ENCODE results near the gene ADK. TPM values are rescaled to one million over a fixed set of nuclear protein-coding genes. Genes with fewer than 3 reads are reported as not detected.

ADK gene
- total RNA-seq, 1 experiment from 2014 or later: 159 TPM

GRCh38 chr10:74704629-74705357, 553.8 kb downstream of the ADK start:
- Histone ChIP-seq H3K79me2 (ENCODE audit: low read depth) (no peaks in the 10 kb centered on the region), H3K9me2 (ENCODE audit: insufficient read depth) (no peaks in the 10 kb centered on the region), H3K27ac (no peak overlapping the region), H3K36me3 (ENCODE audit: low read depth) (no peaks in the 10 kb centered on the region; the same call in 1 of the 2 replicates), H3K4me2 (no peak overlapping the region), H3K27me3 (ENCODE audit: insufficient read depth, low read depth) (no peaks in the 10 kb centered on the region), H3F3A (ENCODE audit: insufficient read depth, low read depth) (no peaks in the 10 kb centered on the region; the same call in 1 of the 2 replicates), H3K4me3 (no peak overlapping the region), H3K9me3 (ENCODE audit: insufficient read depth, low read depth) (peaks cover 4% of the 10 kb centered on the region; the same call in 1 of the 2 replicates), H4K20me1 (ENCODE audit: insufficient read depth) (no peaks in the 10 kb centered on the region), H2AFZ (no peak overlapping the region), H3K4me1 (replicated peaks; ENCODE audit: insufficient read depth) (no peaks in the 10 kb centered on the region)
- ChIA-PET POLR2A (ENCODE audit: unreplicated experiment) (interaction anchor here (0.6 kb wide), 1 partner anchor 393 kb away, joined by 3 read pairs; no protein-coding TSS in a partner anchor), CTCF (no interaction called here)
- DNase-seq: no peak
- BruUV-seq (replicated peaks): no TSS peak
- intact Hi-C loops (cut with micrococcal nuclease; ENCODE audit: unreplicated experiment): no loop called here
- no peak for TF ChIP-seq EZH2 (IDR thresholded peaks at IDR 0.05; ENCODE audit: low read depth)
- TF ChIP-seq, protein P1, sequence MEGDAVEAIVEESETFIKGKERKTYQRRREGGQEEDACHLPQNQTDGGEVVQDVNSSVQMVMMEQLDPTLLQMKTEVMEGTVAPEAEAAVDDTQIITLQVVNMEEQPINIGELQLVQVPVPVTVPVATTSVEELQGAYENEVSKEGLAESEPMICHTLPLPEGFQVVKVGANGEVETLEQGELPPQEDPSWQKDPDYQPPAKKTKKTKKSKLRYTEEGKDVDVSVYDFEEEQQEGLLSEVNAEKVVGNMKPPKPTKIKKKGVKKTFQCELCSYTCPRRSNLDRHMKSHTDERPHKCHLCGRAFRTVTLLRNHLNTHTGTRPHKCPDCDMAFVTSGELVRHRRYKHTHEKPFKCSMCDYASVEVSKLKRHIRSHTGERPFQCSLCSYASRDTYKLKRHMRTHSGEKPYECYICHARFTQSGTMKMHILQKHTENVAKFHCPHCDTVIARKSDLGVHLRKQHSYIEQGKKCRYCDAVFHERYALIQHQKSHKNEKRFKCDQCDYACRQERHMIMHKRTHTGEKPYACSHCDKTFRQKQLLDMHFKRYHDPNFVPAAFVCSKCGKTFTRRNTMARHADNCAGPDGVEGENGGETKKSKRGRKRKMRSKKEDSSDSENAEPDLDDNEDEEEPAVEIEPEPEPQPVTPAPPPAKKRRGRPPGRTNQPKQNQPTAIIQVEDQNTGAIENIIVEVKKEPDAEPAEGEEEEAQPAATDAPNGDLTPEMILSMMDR (conservative IDR thresholded peaks at IDR 0.05): no peak

GRCh38 chr10:74705358-74705980, 554.4 kb downstream of the ADK start:
- BruUV-seq (replicated peaks): no TSS peak
- H3K4me2 ChIP-seq: no peak overlapping the region
- H3F3A ChIP-seq (ENCODE audit: insufficient read depth, low read depth): no peaks in the 10 kb centered on the region; the same call in 1 of the 2 replicates
- no peaks in the 10 kb centered on the region for H3K9me2 ChIP-seq (ENCODE audit: insufficient read depth)
- no peaks in the 10 kb centered on the region for H4K20me1 ChIP-seq (ENCODE audit: insufficient read depth)
- DNase-seq: no peak
- peaks cover 4% of the 10 kb centered on the region; the same call in 1 of the 2 replicates for H3K9me3 ChIP-seq (ENCODE audit: insufficient read depth, low read depth)
- no peaks in the 10 kb centered on the region for H3K79me2 ChIP-seq (ENCODE audit: low read depth)
- H3K4me1 ChIP-seq (replicated peaks; ENCODE audit: insufficient read depth): no peaks in the 10 kb centered on the region
- TF ChIP-seq EZH2 (IDR thresholded peaks at IDR 0.05; ENCODE audit: low read depth): no peak
- TF ChIP-seq, protein P1 (conservative IDR thresholded peaks at IDR 0.05): no peak
- intact Hi-C loops (cut with micrococcal nuclease; ENCODE audit: unreplicated experiment): no loop called here
- CTCF ChIA-PET: no interaction called here
- H3K27me3 ChIP-seq (ENCODE audit: insufficient read depth, low read depth): no peaks in the 10 kb centered on the region
- no peak overlapping the region for H3K27ac ChIP-seq
- POLR2A ChIA-PET (ENCODE audit: unreplicated experiment): no interaction called here
- no peak overlapping the region for H3K4me3 ChIP-seq
- no peak overlapping the region for H2AFZ ChIP-seq
- H3K36me3 ChIP-seq (ENCODE audit: low read depth): no peaks in the 10 kb centered on the region; the same call in 1 of the 2 replicates

DNA sequence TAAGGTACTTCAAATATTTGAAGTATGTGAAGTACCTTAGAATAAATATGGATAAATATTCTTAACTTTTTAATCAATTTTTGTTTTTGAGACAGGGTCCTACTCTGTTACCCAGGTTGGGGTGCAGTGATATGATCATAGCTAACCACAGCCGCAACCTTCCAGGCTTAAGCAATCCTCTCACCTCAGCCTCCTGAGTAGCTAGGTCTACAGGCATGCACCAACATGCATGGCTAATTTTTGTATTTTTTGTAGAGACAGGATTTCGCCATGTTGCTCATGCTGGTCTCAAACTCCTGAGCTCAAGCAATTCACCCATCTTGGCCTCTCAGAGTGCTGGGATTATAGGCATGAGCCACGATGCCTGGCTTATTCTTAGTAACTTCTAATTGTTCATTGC, 555.9 kb downstream of the ADK start:
- Histone ChIP-seq H3K4me1 (replicated peaks; ENCODE audit: insufficient read depth) (no peaks in the 10 kb centered on the region), H3K27ac (no peak overlapping the region), H4K20me1 (ENCODE audit: insufficient read depth) (no peaks in the 10 kb centered on the region), H3K9me3 (ENCODE audit: insufficient read depth, low read depth) (peaks cover 4% of the 10 kb centered on the region; the same call in 1 of the 2 replicates), H3F3A (ENCODE audit: insufficient read depth, low read depth) (no peaks in the 10 kb centered on the region; the same call in 1 of the 2 replicates), H3K79me2 (ENCODE audit: low read depth) (no peaks in the 10 kb centered on the region), H3K27me3 (ENCODE audit: insufficient read depth, low read depth) (no peaks in the 10 kb centered on the region), H3K36me3 (ENCODE audit: low read depth) (no peaks in the 10 kb centered on the region; the same call in 1 of the 2 replicates), H3K4me2 (no peak overlapping the region), H3K9me2 (ENCODE audit: insufficient read depth) (no peaks in the 10 kb centered on the region), H3K4me3 (no peak overlapping the region), H2AFZ (no peak overlapping the region)
- ChIA-PET CTCF (no interaction called here), POLR2A (ENCODE audit: unreplicated experiment) (no interaction called here)
- intact Hi-C loops (cut with micrococcal nuclease; ENCODE audit: unreplicated experiment): no loop called here
- TF ChIP-seq EZH2 (IDR thresholded peaks at IDR 0.05; ENCODE audit: low read depth): no peak
- TF ChIP-seq, protein P1 (conservative IDR thresholded peaks at IDR 0.05): no peak
- no peak for DNase-seq
- no TSS peak for BruUV-seq (replicated peaks)
